GM11168 (cell line): Measurements from ENCODE around the gene SLC46A3.
"Not testable (repeated sequence)": the region's sequence is repeated elsewhere in the genome, so short reads cannot be mapped to it uniquely, and the experiment has no call there.

Experiments
- in situ Hi-C: fragments of 300-500 bp; cut with MboI; formaldehyde crosslinking; loops from one replicate; pipeline ENCODE4 v1.12.0; 2022; ENCODE audit warnings: low sequenced_read_pairs; ENCODE audit not compliant: unreplicated experiment

The SLC46A3 gene

GRCh38 chr13:28734906-28735305, 16.1 kb upstream of the SLC46A3 start:
- in situ Hi-C loops = no loop called here

- in situ Hi-C loops = no loop called here
Measured at GRCh38 chr13:28730762-28731161, 12.0 kb upstream of the SLC46A3 start.

- in situ Hi-C loops = no loop called here
Measured at GRCh38 chr13:28729541-28729940, 10.8 kb upstream of the SLC46A3 start.

- in situ Hi-C loops = no loop called here
Measured at GRCh38 chr13:28728642-28729041, 9.9 kb upstream of the SLC46A3 start.

GRCh38 chr13:28725046-28725610, 6.4 kb upstream of the SLC46A3 start:
- in situ Hi-C loops = no loop called here

GRCh38 chr13:28723806-28724205, 5.0 kb upstream of the SLC46A3 start:
- in situ Hi-C loops = no loop called here

GRCh38 chr13:28719227-28720055, 671 bp upstream of the SLC46A3 start:
- in situ Hi-C loops = no loop called here

- in situ Hi-C loops = no loop called here
Measured at GRCh38 chr13:28718196-28718542, 601 bp downstream of the SLC46A3 start.

- in situ Hi-C loops = no loop called here
Measured at GRCh38 chr13:28717170-28717569, 1.6 kb downstream of the SLC46A3 start.

- in situ Hi-C loops = no loop called here
Measured at GRCh38 chr13:28716511-28716910, 2.3 kb downstream of the SLC46A3 start.

- in situ Hi-C loops = no loop called here
Measured at GRCh38 chr13:28714651-28715050, 4.1 kb downstream of the SLC46A3 start.

- in situ Hi-C loops = no loop called here
Measured at GRCh38 chr13:28710161-28710560, 8.6 kb downstream of the SLC46A3 start.

GRCh38 chr13:28707629-28708427, 10.9 kb downstream of the SLC46A3 start:
- in situ Hi-C loops = no loop called here

GRCh38 chr13:28705461-28706083, 13.2 kb downstream of the SLC46A3 start:
- in situ Hi-C loops = no loop called here

GRCh38 chr13:28704919-28705318, 13.9 kb downstream of the SLC46A3 start:
- in situ Hi-C loops = no loop called here

- in situ Hi-C loops = no loop called here
Measured at GRCh38 chr13:28704282-28704681, 14.5 kb downstream of the SLC46A3 start.

- in situ Hi-C loops = no loop called here
Measured at GRCh38 chr13:28699246-28699645, 19.5 kb downstream of the SLC46A3 start.

- in situ Hi-C loops = no loop called here
Measured at GRCh38 chr13:28697441-28697840, 21.3 kb downstream of the SLC46A3 start.

GRCh38 chr13:28693605-28694491, 24.9 kb downstream of the SLC46A3 start:
- in situ Hi-C loops = not testable (repeated sequence)

GRCh38 chr13:28685892-28686291, 32.9 kb downstream of the SLC46A3 start:
- in situ Hi-C loops = no loop called here
